Measurements from ENCODE around the gene HMOX1.

DNA sequence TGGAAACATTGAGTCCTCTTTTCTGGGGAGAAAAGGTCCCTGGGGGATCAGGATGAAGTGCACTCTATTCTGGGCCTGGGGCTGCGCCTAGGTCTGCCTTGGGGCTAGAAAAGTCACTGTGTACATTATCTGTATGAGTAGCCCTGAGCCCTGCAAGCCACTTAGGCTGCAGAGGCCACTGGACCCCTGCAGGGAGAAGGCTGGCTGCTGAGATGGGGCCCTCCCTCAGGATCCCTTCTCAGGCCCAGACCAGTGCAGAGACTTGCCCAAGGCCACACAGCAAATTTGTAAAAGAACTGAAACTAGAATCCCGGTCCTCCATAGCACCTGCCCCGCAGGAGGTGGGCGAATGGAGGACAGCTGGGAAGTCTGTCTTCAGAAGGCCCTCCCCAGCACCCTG is 26.8 kb upstream of the HMOX1 start:
- TF ChIP-seq POLR2A (IDR thresholded peaks at IDR 0.05; ENCODE audit: low read depth, low read length) = no peak
- TF ChIP-seq POLR2AphosphoS5 (IDR thresholded peaks at IDR 0.05; ENCODE audit: low read depth, low read length) = no peak
- no peak for TF ChIP-seq TAF1 (IDR thresholded peaks at IDR 0.05; ENCODE audit: borderline replicate concordance, low read depth, low read length)
